Effector memory CD8-positive, alpha-beta T cell (primary cell): ENCODE measurements around the gene LAMC1.

Experiments
- ATAC-seq: fragments of 150-1000 bp; cut with Tn5 transposase; replicated peaks from 2 replicates; pipeline ENCODE4 v1.10.0; 2021; ENCODE audit warnings: mild to moderate bottlenecking, moderate library complexity
- DNase-seq, 3 experiments: peaks; one replicate each; pipeline ENCODE4 v3.0.0; 2021
- H3K27ac Mint-ChIP-seq, 2 donors: one replicate each; pipeline ENCODE4 v1.8.0; 2022; ENCODE audit warnings: mild to moderate bottlenecking in 2 of 2, mixed read lengths in 2 of 2, moderate library complexity in 2 of 2
- H3K27me3 Mint-ChIP-seq, 2 donors: one replicate each; pipeline ENCODE4 v1.8.0; 2022; ENCODE audit warnings: mixed read lengths in 2 of 2
- H3K36me3 Mint-ChIP-seq: one replicate; pipeline ENCODE4 v1.8.0; 2022; ENCODE audit warnings: mild to moderate bottlenecking, moderate library complexity, mixed read lengths; ENCODE audit not compliant: insufficient read depth
- H3K4me1 Mint-ChIP-seq, 2 donors: one replicate each; pipeline ENCODE4 v1.8.0; 2022; ENCODE audit warnings: low read depth in 2 of 2, mixed read lengths in 2 of 2
- H3K4me3 Mint-ChIP-seq, 2 donors: one replicate each; pipeline ENCODE4 v1.8.0; 2022; ENCODE audit warnings: mild to moderate bottlenecking in 2 of 2, mixed read lengths in 2 of 2, moderate library complexity in 2 of 2
- H3K9me3 Mint-ChIP-seq, 2 donors: one replicate each; pipeline ENCODE4 v1.8.0; 2022; ENCODE audit warnings: mixed read lengths in 2 of 2

The LAMC1 gene

GRCh38 chr1:183025010-183025337, 1.8 kb downstream of the LAMC1 start:
- H3K36me3 Mint-ChIP-seq = no peaks in the 10 kb centered on the region
- H3K9me3 Mint-ChIP-seq = no peaks in the 10 kb centered on the region
- peak overlapping the region; percentile 77 to 81 for H3K4me3 Mint-ChIP-seq
- H3K27me3 Mint-ChIP-seq = peaks cover 79 to 87% of the 10 kb centered on the region in 2 donors
- ATAC-seq = no peak
- peaks cover 10% of the 10 kb centered on the region in 2 donors for H3K4me1 Mint-ChIP-seq
- H3K27ac Mint-ChIP-seq = no peak overlapping the region
- DNase-seq = no peak

DNA sequence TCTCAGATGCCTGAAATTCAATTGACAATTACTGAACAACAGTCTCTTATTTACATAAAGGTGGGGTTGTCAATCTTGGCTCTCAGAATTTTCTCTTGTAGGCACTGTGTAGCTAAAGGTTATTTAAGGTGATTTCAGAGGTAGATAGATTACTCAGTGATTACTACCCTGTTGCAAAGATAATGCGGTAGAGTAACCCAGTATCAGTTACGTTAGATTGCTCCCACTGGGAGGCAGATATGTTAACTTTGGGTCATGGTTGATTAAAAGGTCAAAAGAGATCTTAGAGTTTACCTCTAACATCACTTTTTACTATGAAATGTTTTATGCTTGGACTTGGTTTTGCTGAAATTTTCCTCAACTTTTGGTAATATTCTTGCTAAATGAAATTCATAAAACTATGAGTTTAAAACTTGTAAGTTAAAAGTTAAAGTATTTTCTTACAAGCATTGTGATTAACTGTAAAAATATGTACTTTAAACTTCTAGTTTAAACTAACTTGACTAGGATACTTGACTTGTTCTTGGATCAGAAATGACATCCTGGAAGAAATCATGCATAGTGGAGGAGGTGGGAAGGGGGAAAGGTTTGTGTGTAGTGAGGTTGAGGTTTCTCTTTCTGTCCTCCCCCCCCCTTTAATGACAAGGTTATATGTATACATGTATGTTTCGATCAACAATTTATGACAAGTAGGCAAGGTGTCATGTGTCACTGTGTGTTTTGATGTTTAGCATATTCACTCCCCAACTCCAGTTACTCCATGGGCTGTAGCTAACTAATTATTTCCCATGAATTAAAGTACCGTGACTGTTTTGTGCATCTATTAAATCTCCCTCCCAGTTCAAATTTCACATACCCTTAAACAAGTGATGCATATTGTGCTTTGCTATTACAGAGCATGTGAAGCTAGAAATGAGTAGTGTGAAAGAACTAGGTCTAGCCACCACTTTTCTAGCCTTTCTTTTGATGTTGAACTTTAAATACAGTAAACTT, 2.9 kb downstream of the LAMC1 start:
- ATAC-seq = no peak
- H3K4me1 Mint-ChIP-seq = peaks cover 10% of the 10 kb centered on the region in 2 donors
- no peak overlapping the region for H3K4me3 Mint-ChIP-seq
- H3K27me3 Mint-ChIP-seq = peaks cover 68 to 78% of the 10 kb centered on the region in 2 donors
- H3K27ac Mint-ChIP-seq = no peak overlapping the region
- DNase-seq = no peak
- no peaks in the 10 kb centered on the region for H3K9me3 Mint-ChIP-seq
- H3K36me3 Mint-ChIP-seq = no peaks in the 10 kb centered on the region

DNA sequence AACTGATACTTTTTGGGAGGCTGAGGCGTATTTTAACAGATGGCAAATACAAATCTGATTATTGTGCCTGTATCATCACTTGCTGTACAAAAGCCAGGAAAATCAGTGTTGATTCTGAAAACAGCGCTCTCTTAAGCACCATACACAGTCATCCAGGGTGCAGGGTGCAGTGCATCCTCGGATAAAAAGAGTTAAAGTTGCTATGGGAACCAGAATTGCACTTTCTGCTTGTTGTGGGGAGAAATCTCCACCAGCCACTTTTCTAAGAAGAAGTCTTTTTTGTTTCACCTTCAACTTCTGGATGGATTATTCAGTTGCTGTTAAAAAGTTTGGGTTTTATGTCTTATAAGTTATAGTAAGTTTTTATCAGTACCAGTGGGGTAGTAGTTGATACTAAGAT, 3.8 kb downstream of the LAMC1 start:
- no peak overlapping the region for H3K27ac Mint-ChIP-seq
- no peak for DNase-seq

GRCh38 chr1:183027791-183028190, 4.6 kb downstream of the LAMC1 start:
- Mint-ChIP-seq H3K9me3 (no peaks in the 10 kb centered on the region), H3K27me3 (peaks cover 56 to 64% of the 10 kb centered on the region in 2 donors), H3K27ac (no peak overlapping the region), H3K4me1 (peaks cover 10% of the 10 kb centered on the region in 2 donors), H3K36me3 (peaks cover 3% of the 10 kb centered on the region), H3K4me3 (no peak overlapping the region)
- no peak for ATAC-seq
- no peak for DNase-seq

More for the DNA sequence above, 3.8 kb downstream of the LAMC1 start:
- peaks cover 61 to 69% of the 10 kb centered on the region in 2 donors for H3K27me3 Mint-ChIP-seq
- no peaks in the 10 kb centered on the region for H3K9me3 Mint-ChIP-seq
- H3K36me3 Mint-ChIP-seq = no peaks in the 10 kb centered on the region
- no peak overlapping the region for H3K4me3 Mint-ChIP-seq
- H3K4me1 Mint-ChIP-seq = peaks cover 10% of the 10 kb centered on the region in 2 donors
- no peak for ATAC-seq

DNA sequence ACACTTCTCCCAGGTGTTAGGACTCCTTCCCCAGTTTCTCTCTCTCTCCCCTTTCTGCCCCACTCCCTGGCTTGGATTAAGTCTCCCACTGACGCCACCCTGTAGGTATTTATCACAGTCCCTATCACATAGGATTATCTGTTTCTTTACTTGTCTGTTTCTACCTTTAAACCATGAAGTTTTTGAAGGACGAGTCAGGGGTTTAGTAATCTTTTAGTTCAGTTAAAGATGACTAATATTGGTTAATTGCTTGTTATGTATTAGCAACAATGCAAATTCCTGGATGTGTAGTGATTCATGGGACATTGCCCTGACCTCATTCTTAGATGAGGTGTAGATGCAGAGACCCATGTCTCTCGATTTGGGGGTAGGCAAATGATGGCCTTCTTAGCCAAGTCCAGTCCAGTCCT, 6.4 kb downstream of the LAMC1 start:
- DNase-seq (no peak), ATAC-seq (no peak)
- Mint-ChIP-seq H3K4me1 (peaks cover 3 to 7% of the 10 kb centered on the region in 2 donors), H3K9me3 (no peaks in the 10 kb centered on the region), H3K4me3 (no peak overlapping the region), H3K27ac (no peak overlapping the region), H3K27me3 (peaks cover 54 to 58% of the 10 kb centered on the region in 2 donors), H3K36me3 (peaks cover 3% of the 10 kb centered on the region)

DNA sequence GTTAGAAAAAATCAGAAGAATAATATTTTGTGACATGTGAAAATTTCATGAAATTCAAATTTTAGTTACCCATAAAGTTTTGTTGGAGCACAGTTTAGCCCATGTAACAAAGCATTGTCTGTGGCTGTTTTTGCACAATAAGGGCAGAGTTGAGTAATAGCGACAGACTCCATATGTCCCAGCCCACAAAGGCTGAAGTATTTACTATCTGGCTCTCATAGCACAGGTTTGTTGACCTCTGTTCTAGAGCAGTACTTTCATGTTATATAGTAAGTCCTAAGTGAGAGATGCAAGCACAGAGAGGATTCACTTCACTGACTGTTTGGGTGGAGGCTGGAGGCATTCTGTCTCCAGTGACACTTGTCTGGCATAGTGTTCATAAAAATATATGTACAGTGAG, 6.8 kb downstream of the LAMC1 start:
- Mint-ChIP-seq H3K4me3 (no peak overlapping the region), H3K27me3 (peaks cover 49 to 55% of the 10 kb centered on the region in 2 donors), H3K9me3 (no peaks in the 10 kb centered on the region), H3K4me1 (peaks cover 0 to 4% of the 10 kb centered on the region in 2 donors), H3K27ac (no peak overlapping the region), H3K36me3 (peaks cover 3% of the 10 kb centered on the region)
- DNase-seq = no peak
- ATAC-seq = no peak

DNA sequence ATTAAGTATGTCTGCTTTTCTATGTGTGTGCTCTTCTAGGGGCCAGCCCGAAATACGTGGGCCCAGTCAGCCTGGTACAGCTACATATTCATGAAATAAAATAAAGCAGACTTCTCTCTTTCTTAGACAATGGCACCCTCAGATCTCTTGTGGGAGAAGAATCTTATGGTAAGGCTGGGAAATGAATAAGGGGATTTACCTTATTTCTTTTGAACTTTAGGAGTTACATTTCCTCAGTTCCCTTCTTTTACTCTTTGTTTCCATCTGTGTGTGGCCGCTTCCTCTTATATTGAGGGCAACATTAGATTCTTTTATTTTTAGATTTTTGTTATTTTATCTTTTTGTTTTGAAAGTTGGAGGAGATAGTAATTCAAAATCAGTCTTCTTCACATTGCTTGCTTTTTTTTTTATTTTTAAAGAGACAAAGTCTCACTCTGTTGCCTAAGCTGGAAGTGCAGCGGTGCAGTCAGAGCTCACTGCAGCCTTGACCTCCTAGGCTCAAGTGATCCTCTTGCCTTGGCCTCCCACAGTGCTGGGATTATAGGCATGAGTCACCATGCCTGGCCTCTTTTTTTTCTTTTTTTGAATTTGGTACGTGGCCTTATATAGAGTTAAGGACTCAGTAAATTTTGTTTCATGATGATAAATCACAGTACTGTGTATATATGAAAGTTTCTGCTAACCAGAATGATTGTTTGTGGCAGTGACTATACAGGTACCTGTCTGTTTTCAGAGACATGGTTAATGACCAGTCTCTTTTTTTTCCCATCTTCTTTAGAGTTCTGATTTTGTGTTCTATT, 9.1 kb downstream of the LAMC1 start:
- Mint-ChIP-seq H3K4me3 (no peak overlapping the region), H3K27me3 (peaks cover 38 to 40% of the 10 kb centered on the region in 2 donors), H3K27ac (no peak overlapping the region), H3K9me3 (no peaks in the 10 kb centered on the region), H3K36me3 (peaks cover 3% of the 10 kb centered on the region), H3K4me1 (peaks cover 0 to 4% of the 10 kb centered on the region in 2 donors)
- no peak for ATAC-seq
- no peak for DNase-seq

DNA sequence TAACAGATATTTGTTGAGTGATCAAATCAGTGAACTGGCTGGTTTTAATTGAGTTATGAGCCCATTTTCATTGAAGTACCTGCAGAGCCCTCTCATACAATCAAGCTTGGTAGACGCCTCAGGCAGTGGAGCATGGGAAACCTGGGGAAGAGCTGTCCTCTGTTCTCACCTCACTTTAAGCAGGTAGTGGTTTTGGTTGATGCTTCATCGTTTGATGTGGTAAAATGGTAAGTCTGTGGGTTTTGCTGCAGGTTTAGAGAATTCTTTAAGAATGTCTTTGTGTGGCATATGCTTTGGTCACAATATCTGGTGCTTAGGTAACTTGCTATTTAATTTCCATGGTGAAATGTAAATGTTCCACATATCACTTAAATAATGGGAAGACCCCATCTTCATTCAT, 10.0 kb downstream of the LAMC1 start:
- H3K4me3 Mint-ChIP-seq = no peak overlapping the region

GRCh38 chr1:183034682-183035081, 11.5 kb downstream of the LAMC1 start:
- no peaks in the 10 kb centered on the region for H3K9me3 Mint-ChIP-seq
- H3K36me3 Mint-ChIP-seq = peaks cover 3% of the 10 kb centered on the region
- ATAC-seq (no peak), DNase-seq (no peak)
- no peak overlapping the region for H3K4me3 Mint-ChIP-seq
- peaks cover 0 to 4% of the 10 kb centered on the region in 2 donors for H3K4me1 Mint-ChIP-seq
- H3K27me3 Mint-ChIP-seq = peaks cover 31 to 38% of the 10 kb centered on the region in 2 donors
- no peak overlapping the region for H3K27ac Mint-ChIP-seq

More for the DNA sequence above, 10.0 kb downstream of the LAMC1 start:
- no peak overlapping the region for H3K27ac Mint-ChIP-seq
- no peak for ATAC-seq
- no peaks in the 10 kb centered on the region for H3K9me3 Mint-ChIP-seq
- H3K27me3 Mint-ChIP-seq = peaks cover 37 to 40% of the 10 kb centered on the region in 2 donors
- DNase-seq = no peak
- peaks cover 0 to 4% of the 10 kb centered on the region in 2 donors for H3K4me1 Mint-ChIP-seq
- peaks cover 3% of the 10 kb centered on the region for H3K36me3 Mint-ChIP-seq

DNA sequence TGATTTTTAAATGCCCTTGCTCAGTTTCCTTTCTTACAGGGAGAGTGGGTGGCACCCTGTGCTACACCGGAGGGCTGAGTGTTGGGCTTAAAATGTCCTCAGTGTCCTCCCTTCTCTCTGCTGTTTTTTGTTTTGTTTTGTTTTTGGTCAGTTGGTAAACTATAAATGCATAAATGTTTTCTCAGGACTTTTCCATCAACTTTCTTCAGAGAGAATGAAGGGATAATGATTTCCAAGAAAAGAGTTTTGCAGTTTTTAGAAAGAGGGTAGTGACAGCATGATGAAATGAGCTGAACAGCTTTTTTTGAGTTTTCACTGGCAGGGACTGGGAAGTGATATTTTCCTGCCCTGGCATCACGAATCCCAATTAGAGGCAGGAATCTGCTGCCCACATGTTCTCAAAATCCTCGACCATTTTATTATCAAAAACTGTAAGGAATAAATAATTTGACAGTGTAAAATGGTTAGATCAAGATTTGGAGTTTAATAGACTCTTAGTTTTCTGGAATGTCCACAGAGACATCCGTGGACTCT, 15.2 kb downstream of the LAMC1 start:
- peaks cover 0 to under 1% of the 10 kb centered on the region in 2 donors for H3K4me1 Mint-ChIP-seq
- ATAC-seq (no peak), DNase-seq (no peak)
- no peak overlapping the region for H3K4me3 Mint-ChIP-seq
- no peaks in the 10 kb centered on the region for H3K36me3 Mint-ChIP-seq
- no peaks in the 10 kb centered on the region for H3K9me3 Mint-ChIP-seq
- no peak overlapping the region for H3K27ac Mint-ChIP-seq
- peaks cover 52 to 69% of the 10 kb centered on the region in 2 donors for H3K27me3 Mint-ChIP-seq

GRCh38 chr1:183038913-183039312, 15.7 kb downstream of the LAMC1 start:
- H3K27me3 Mint-ChIP-seq = peaks cover 50 to 69% of the 10 kb centered on the region in 2 donors
- no peak for ATAC-seq
- DNase-seq = no peak
- no peak overlapping the region for H3K27ac Mint-ChIP-seq
- no peak overlapping the region for H3K4me3 Mint-ChIP-seq
- no peaks in the 10 kb centered on the region for H3K36me3 Mint-ChIP-seq
- H3K9me3 Mint-ChIP-seq = no peaks in the 10 kb centered on the region
- H3K4me1 Mint-ChIP-seq = no peaks in the 10 kb centered on the region

DNA sequence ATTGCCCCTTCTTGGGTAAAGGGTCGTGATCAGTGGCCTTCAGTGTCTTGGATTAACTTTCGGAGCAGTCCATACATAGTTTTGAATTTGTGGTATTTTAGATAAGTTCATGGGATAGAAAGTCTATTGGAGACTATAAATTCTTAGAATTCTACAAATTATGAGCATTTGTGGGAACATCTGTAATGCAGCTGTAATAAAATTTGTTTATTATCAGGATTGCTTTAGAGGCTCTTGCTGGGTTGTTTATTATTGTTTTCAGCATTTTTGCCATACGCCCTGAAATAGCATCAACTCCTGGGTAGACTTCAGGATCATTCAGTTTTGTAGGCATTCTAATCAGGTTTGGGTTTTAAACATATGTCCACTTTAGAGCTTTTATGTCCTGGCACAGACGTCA, 16.1 kb downstream of the LAMC1 start:
- Mint-ChIP-seq H3K4me3 (no peak overlapping the region), H3K9me3 (no peaks in the 10 kb centered on the region), H3K4me1 (no peaks in the 10 kb centered on the region), H3K36me3 (no peaks in the 10 kb centered on the region), H3K27ac (no peak overlapping the region), H3K27me3 (peaks cover 50 to 69% of the 10 kb centered on the region in 2 donors)
- ATAC-seq (no peak), DNase-seq (no peak)

DNA sequence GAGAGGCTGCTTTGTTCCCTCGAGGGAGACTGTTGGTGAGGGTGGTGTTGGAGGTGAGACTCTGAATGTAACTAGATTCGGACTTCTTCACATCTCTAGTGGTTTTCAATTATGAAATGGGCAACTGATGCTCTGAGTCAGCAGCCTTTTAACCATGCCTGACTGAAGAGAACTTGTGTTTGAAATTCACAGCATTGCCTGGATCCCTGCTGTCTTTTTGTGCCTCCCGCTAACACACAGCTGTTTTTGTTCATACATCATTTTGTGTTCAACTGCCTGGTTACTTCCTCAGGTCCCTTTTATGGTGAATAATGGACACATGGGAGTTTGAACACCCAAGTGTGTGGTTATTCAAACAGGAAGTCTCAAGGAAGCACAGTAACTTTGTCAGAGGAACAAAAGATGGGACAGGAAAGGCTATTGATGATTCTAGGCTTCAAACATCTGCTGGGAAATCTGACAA, 16.8 kb downstream of the LAMC1 start:
- Mint-ChIP-seq H3K36me3 (no peaks in the 10 kb centered on the region), H3K4me1 (no peaks in the 10 kb centered on the region), H3K27me3 (peaks cover 46 to 69% of the 10 kb centered on the region in 2 donors), H3K9me3 (no peaks in the 10 kb centered on the region), H3K27ac (no peak overlapping the region), H3K4me3 (no peak overlapping the region)
- ATAC-seq = no peak
- no peak for DNase-seq
